HG03565 (cell line): ENCODE data around the gene DOC2B.
"Not testable (repeated sequence)": the region's sequence is repeated elsewhere in the genome, so short reads cannot be mapped to it uniquely, and the experiment has no call there.

Source experiments
- ATAC-seq: cut with Tn5 transposase; IDR thresholded peaks from one replicate; pipeline ENCODE4 v1.9.1; 2021; ENCODE audit warnings: mild to moderate bottlenecking, moderate library complexity; ENCODE audit not compliant: unreplicated experiment

Gene DOC2B

GRCh38 chr17:213286-214105 lies 32.0 kb upstream of the DOC2B start:
- ATAC-seq, result no peak

DNA sequence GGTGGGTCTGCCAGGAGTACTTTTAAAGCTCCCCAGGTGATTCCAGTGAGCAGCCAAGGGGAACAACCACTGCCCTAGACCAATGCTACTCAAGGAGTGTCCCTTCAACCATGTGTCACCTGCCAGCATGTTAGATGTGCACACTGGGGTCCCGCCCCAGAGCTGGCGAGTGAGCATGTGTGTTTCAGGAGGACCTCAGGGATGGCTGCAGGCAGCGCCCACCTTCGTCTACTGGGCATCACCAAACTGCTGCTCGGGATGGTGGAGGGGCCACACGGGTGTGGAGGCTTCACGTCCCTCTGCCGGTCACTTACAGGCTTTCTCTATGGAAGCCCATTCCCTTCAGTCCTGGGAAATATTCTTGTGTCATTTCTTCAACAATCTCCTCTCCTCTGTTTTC lies 29.0 kb upstream of the DOC2B start:
- ATAC-seq, result no peak

GRCh38 chr17:208429-208828 lies 27.0 kb upstream of the DOC2B start:
- no peak for ATAC-seq

GRCh38 chr17:207775-208174 lies 26.3 kb upstream of the DOC2B start:
- no peak for ATAC-seq

- ATAC-seq, result no peak
These were observed 25.6 kb upstream of the DOC2B start for GRCh38 chr17:206941-207560.

DNA sequence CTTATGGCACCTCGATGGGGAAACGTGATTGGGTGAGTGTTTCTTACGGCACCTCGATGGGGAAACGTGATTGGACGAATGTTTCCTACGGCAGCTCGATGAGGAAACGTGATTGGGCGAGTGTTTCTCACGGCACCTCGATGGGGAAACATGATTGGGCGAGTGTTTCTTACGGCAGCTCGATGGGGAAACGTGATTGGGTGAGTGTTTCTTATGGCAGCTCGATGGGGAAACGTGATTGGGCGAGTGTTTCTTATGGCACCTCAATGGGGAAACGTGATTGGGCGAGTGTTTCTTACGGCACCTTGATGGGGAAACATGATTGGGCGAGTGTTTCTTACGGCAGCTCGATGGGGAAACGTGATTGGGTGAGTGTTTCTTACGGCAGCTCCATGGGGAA lies 25.0 kb upstream of the DOC2B start:
- not testable (repeated sequence) for ATAC-seq

DNA sequence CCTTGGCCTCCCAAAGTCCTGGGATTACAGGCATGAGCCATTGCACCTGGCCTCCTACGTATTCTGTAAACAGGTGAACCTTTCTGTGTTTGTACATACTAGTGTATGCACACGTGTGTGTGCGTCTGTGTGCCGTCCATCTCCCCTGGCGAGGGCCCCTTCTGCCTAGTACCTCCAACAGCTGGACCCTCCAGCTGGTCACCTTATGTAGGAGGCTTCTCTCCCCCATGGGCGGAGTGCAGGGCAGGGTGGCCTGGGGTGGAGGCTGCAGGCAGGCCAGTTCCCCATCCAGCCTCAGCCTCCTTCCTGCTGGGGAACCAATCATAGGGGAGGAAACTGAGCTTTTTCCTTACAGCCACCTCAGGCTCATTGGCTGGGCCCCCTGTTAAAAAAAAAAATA lies 24.4 kb upstream of the DOC2B start:
- ATAC-seq, result no peak

- ATAC-seq, result no peak
These were observed 23.8 kb upstream of the DOC2B start for GRCh38 chr17:205148-205669.

GRCh38 chr17:204427-205147 lies 23.1 kb upstream of the DOC2B start:
- no peak for ATAC-seq

DNA sequence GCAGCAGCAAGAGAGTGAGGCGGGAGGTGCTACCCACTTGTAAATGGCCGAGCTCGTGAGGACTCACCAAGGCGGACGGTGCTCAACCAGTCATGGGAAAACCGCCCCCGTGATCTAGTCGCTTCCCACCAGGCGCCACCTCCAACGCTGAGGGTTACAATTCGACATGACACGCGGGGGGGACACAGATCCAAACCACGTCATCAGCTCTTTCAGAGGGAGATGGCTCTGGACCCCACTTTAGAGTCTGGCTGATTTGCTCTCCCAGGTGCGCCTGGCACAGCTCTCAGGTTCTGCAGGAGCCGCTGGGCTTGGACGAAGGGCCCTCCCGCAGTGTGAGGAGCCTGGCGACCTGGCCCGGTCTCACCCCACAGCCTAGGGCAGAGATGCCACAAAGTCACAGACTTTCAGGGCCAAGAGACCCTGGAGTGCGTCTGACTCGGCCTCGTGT lies 21.1 kb upstream of the DOC2B start:
- ATAC-seq, result no peak

DNA sequence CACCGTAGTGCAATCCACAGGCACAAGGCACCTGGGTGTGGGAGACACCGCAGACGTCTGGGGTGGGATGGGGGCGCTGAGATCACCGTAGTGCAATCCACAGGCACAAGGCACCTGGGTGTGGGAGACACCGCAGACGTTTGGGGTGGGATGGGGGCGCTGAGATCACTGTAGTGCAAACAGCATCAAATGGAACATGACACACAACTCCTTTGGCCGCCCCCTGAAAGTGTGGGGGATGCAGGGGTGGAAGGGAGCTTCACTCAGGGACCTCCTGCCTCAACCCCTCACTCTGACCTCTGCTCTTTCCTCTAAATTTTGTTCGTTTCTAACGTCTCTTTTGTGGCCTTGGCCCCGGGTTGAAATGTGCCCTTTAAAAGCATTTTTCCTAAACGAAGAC lies 20.3 kb upstream of the DOC2B start:
- ATAC-seq, result not testable (repeated sequence)

GRCh38 chr17:201257-201656 lies 19.8 kb upstream of the DOC2B start:
- ATAC-seq, result not testable (repeated sequence)

DNA sequence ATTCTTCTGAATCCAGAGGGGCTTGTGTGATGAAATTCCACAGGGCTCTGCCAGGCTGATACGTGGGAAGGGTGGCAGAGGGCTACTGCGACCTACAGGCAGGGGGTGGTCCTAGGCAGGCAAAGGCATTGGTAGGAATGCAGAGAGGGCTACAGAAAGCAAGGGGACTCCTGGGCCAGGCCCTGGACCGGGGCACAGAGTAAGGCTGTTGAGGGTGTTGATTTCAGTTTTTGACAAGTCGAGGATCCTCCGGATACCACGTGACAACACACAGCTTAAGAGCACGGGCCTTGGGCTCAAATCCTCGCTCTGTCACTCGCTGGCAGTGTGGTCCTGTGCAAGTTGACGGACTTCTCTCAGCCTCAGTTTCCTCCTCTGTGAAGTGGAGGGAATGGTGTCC lies 19.1 kb upstream of the DOC2B start:
- no peak for ATAC-seq

- no peak for ATAC-seq
These were observed 18.5 kb upstream of the DOC2B start for GRCh38 chr17:199806-200545.

- no peak for ATAC-seq
These were observed 17.7 kb upstream of the DOC2B start for GRCh38 chr17:199191-199604.

GRCh38 chr17:198225-198624 lies 16.8 kb upstream of the DOC2B start:
- not testable (repeated sequence) for ATAC-seq

GRCh38 chr17:197352-197751 lies 15.9 kb upstream of the DOC2B start:
- no peak for ATAC-seq

DNA sequence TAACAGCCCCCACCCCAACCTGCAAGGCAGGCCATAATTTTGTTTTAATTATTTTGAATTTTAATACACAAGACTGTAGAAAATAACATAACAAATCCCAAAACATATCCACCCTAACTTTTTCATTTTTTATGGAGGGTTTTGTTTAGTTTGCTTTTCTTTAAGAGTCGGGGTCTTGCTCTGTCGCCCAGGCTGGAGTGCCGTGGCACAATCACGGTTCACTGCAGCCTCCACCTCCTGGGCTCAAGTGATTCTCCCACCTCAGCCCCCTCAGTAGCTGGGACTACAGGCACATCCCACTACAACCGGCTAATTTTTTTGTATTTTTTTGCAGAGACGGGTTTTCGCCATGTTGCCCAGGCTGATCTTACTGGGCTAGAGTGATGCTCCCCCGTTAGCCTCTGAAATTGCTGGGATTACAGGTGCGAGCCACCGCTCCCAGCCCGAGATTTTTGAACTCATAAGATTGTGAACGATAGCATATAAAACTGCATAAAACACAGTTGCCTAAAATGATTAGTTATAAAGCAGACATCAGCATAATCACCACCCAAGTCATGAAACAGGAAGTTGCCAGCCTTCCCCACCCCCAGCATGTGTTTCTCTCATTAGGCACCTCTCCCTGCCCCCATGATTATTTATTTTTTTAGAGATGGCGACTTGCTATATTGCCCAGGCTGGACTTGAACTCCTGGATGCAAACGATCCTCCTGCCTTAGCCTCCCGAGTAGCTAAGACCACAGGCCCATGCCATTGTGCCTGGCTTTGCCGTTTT lies 13.6 kb upstream of the DOC2B start:
- ATAC-seq, result no peak

DNA sequence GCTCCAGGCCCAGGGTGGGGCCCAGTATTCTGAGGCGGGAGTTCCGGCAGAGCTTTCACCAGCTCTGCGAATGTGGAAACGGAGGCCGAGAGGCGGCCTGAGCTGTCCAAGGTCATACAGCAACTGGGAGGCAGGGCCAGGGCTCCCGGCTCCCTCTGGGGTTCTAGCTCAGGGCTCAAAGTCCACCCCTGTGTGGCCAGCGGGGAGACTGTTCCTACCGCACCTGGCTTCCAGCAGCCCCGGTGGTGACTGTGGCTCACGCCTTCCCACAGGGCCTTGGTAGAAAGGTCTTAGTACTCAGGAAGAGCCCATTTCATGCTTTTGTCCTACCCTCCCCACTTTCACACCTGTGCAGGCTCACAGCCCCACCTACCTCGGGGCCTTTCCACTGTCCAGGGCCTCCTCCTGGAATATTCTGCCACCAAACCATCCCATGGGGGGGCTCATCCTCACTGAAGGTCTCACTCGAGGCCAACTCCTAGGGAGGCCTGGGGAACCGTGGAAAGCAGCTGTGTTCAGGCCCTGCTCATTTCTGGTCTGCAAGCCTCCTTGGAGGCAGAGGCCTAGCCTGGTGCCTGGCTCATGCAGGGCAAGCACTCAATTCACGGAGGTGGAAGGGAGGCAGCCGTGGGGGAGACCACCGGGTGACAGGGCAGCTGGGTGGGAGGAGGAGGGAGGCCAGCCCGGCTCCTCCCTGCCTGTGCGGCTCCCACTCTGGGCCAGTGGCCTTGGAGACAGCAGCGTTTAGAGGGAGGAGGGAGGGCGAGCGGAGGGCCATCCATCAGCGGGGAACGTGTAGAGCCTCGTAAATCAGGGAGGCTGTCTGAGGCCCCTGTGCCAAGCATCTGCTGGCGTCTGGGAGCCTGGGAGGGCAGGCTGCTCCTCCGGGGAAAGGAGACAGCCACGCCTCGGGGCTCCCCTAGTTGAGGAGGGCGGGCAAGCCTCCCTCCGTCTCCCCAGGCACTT lies 12.7 kb upstream of the DOC2B start:
- no peak for ATAC-seq
